CD14-positive monocyte (primary cell): ENCODE results near the gene RERE. TPM values are rescaled to one million over a fixed set of nuclear protein-coding genes. Genes with fewer than 3 reads are reported as not detected.
"Not testable (repeated sequence)": the region's sequence is repeated elsewhere in the genome, so short reads cannot be mapped to it uniquely, and the experiment has no call there.

ENCODE experiments used
- DNase-seq, 3 donors: peaks; one replicate each; pipeline ENCODE4 v3.0.0-alpha.2; 2011 to 2022
- H2AFZ ChIP-seq: 2 replicates; pipeline ENCODE4 v1.6.0; 2012; ENCODE audit warnings: mild to moderate bottlenecking, low read depth, low read length, inconsistent platforms; ENCODE audit not compliant: insufficient read depth, poor library complexity, severe bottlenecking
- H3K27ac ChIP-seq, 2 donors: 1 replicate in 1 of 2; 2 replicates in 1 of 2; pipeline ENCODE4 v1.5.1; 2012 to 2013; ENCODE audit warnings: low read length in 2 of 2, control low read depth in 1 of 2, inconsistent platforms in 1 of 2, low read depth in 1 of 2, mild to moderate bottlenecking in 1 of 2
- H3K27me3 ChIP-seq, 2 donors: one replicate each; pipeline versions ENCODE4 v1.6.0 to v1.6.1; 2011 to 2013; ENCODE audit warnings: low read length in 2 of 2; ENCODE audit not compliant: control insufficient read depth in 2 of 2, insufficient read depth in 2 of 2
- H3K36me3 ChIP-seq, 2 donors: replicated peaks in 1 of 2; 1 replicate in 1 of 2; 2 replicates in 1 of 2; pipeline versions ENCODE4 v1.5.1 to v1.6.1; 2012 to 2013; ENCODE audit warnings: low read length in 2 of 2, control low read depth in 1 of 2, inconsistent platforms in 1 of 2, mild to moderate bottlenecking in 1 of 2; ENCODE audit not compliant: insufficient read depth in 2 of 2, control insufficient read depth in 1 of 2
- H3K4me1 ChIP-seq, 2 donors: 1 replicate in 1 of 2; 2 replicates in 1 of 2; pipeline versions ENCODE4 v1.5.1 to v1.6.1; 2012 to 2013; ENCODE audit warnings: low read length in 2 of 2, control low read depth in 1 of 2, inconsistent platforms in 1 of 2, mild to moderate bottlenecking in 1 of 2, moderate library complexity in 1 of 2; ENCODE audit not compliant: insufficient read depth in 2 of 2, control insufficient read depth in 1 of 2
- H3K4me2 ChIP-seq: replicated peaks from 2 replicates; pipeline ENCODE3; 2012; ENCODE audit warnings: low read length, moderate library complexity, mild to moderate bottlenecking; ENCODE audit not compliant: poor library complexity, severe bottlenecking; ENCODE audit errors: extremely low read depth
- H3K4me3 ChIP-seq, 3 experiments: fragments of 200-600 bp in 1 of 3; sonication (generic) in 1 of 3; replicated peaks in 1 of 3; 1 replicate in 2 of 3; 2 replicates in 1 of 3; pipeline ENCODE4 v1.5.1; 2011 to 2013; ENCODE audit warnings: low read length in 3 of 3, mild to moderate bottlenecking in 3 of 3, control low read depth in 2 of 3, low read depth in 2 of 3, inconsistent platforms in 1 of 3, moderate library complexity in 1 of 3
- H3K79me2 ChIP-seq: 2 replicates; pipeline ENCODE4 v1.6.0; 2012; ENCODE audit warnings: mild to moderate bottlenecking, control low read depth, inconsistent platforms, low read length, moderate library complexity; ENCODE audit not compliant: insufficient read depth
- H3K9ac ChIP-seq: 2 replicates; pipeline ENCODE4 v1.6.0; 2017; ENCODE audit warnings: low read length, mild to moderate bottlenecking; ENCODE audit not compliant: insufficient read depth, poor library complexity, severe bottlenecking
- H3K9me3 ChIP-seq, 2 donors: replicated peaks in 1 of 2; 1 replicate in 1 of 2; 2 replicates in 1 of 2; pipeline versions ENCODE4 v1.5.1 to v1.6.1; 2012 to 2013; ENCODE audit warnings: low read length in 2 of 2, control low read depth in 1 of 2; ENCODE audit not compliant: control insufficient read depth in 1 of 2, insufficient read depth in 1 of 2
- H4K20me1 ChIP-seq: 2 replicates; pipeline ENCODE4 v1.6.0; 2012; ENCODE audit warnings: mild to moderate bottlenecking, low read length, control low read depth, moderate library complexity; ENCODE audit not compliant: insufficient read depth
- H3K27ac Mint-ChIP-seq, 7 donors: one replicate each; pipeline ENCODE4 v1.8.0; 2020; ENCODE audit warnings: mild to moderate bottlenecking in 7 of 7, mixed read lengths in 7 of 7, moderate library complexity in 6 of 7, inconsistent platforms in 2 of 7
- H3K27me3 Mint-ChIP-seq, 3 donors: one replicate each; pipeline ENCODE4 v1.8.0; 2021 to 2022; ENCODE audit warnings: low read depth in 3 of 3, mild to moderate bottlenecking in 3 of 3, mixed read lengths in 3 of 3, moderate library complexity in 3 of 3, inconsistent platforms in 1 of 3
- H3K36me3 Mint-ChIP-seq, 2 donors: one replicate each; pipeline ENCODE4 v1.8.0; 2020; ENCODE audit warnings: mixed read lengths in 2 of 2, inconsistent platforms in 1 of 2, mild to moderate bottlenecking in 1 of 2
- H3K4me1 Mint-ChIP-seq: one replicate; pipeline ENCODE4 v1.8.0; 2020; ENCODE audit warnings: mild to moderate bottlenecking, mixed read lengths
- H3K4me3 Mint-ChIP-seq, 2 donors: one replicate each; pipeline ENCODE4 v1.8.0; 2020; ENCODE audit warnings: mild to moderate bottlenecking in 2 of 2, mixed read lengths in 2 of 2, moderate library complexity in 1 of 2
- H3K9me3 Mint-ChIP-seq, 7 donors: one replicate each; pipeline ENCODE4 v1.8.0; 2020 to 2022; ENCODE audit warnings: mixed read lengths in 7 of 7, mild to moderate bottlenecking in 6 of 7, moderate library complexity in 6 of 7, inconsistent platforms in 2 of 7
- CTCF ChIP-seq: fragments of 200-600 bp; IDR thresholded peaks from one replicate; pipeline ENCODE4 v1.8.0; 2022; ENCODE audit warnings: antibody characterized with exemption, mild to moderate bottlenecking
- WGBS: methylation state at CpG from one replicate; pipeline ENCODE4 v1.1.5; 2013; ENCODE audit warnings: missing lambda C conversion rate; ENCODE audit not compliant: insufficient coverage; 5-methylcytosine and 5-hydroxymethylcytosine counted together
- intact Hi-C, 2 donors: fragments of 100-400 bp; cut with micrococcal nuclease; formaldehyde crosslinking; loops; one replicate each; pipeline versions ENCODE4 v1.15.0 to v1.15.1; 2023
- polyA plus RNA-seq, 3 donors: library from polyadenylated mRNA; depleted of rRNA in 1 of 3; unstranded in 2 of 3; stranded (reverse) in 1 of 3; fragments of 300-500 nt in 2 of 3; fragments of >200 nt in 1 of 3; fragmentation: Illumina TruSeq in 2 of 3; gene quantifications; 1 replicate in 2 of 3; 2 replicates in 1 of 3; pipeline ENCODE4 v1.2.3, GENCODE V29; 2012 to 2021

RERE gene
- polyA plus RNA-seq, 3 donors, result 1.2 to 19.4 (median 3.8) TPM

- H3K9ac ChIP-seq, result no peak overlapping the region
- Mint-ChIP-seq H3K27me3 (no peaks in the 10 kb centered on the region), H3K36me3 (peaks cover 0 to 4% of the 10 kb centered on the region in 2 donors), H3K9me3 (peaks cover 3 to 14% (median 11%) of the 10 kb centered on the region in 7 donors), H3K4me1 (peaks cover 2% of the 10 kb centered on the region), H3K27ac (no peak overlapping the region), H3K4me3 (no peak overlapping the region)
- H3K4me1 ChIP-seq, result no peaks in the 10 kb centered on the region
- no peak for DNase-seq
- H3K36me3 ChIP-seq, result no peaks in the 10 kb centered on the region
- TF ChIP-seq CTCF, result no peak
- H3K27me3 ChIP-seq, result no peaks in the 10 kb centered on the region
- H3K9me3 ChIP-seq, result peaks cover 0 to 5% of the 10 kb centered on the region in 2 donors
- WGBS, result 81% methylated on average over 4 of the region's 4 CpGs
- H4K20me1 ChIP-seq, result no peaks in the 10 kb centered on the region
- no peak overlapping the region for H3K4me2 ChIP-seq
- H3K79me2 ChIP-seq, result no peaks in the 10 kb centered on the region
- H3K4me3 ChIP-seq, result no peak overlapping the region
- no peak overlapping the region for H3K27ac ChIP-seq
- intact Hi-C loops, result loop anchor here (2.0 kb wide), 1 partner anchor 167 kb away; no protein-coding TSS in a partner anchor
- H2AFZ ChIP-seq, result no peak overlapping the region
These were observed 89.6 kb downstream of the RERE start for GRCh38 chr1:8727809-8728213.

GRCh38 chr1:8727316-8727715, 90.1 kb downstream of the RERE start:
- not testable (repeated sequence) for H3K79me2 ChIP-seq, H4K20me1 ChIP-seq, H2AFZ ChIP-seq, H3K27me3 ChIP-seq, H3K4me1 ChIP-seq, H3K4me1 Mint-ChIP-seq, H3K27me3 Mint-ChIP-seq, H3K9me3 ChIP-seq, H3K4me3 ChIP-seq, H3K36me3 ChIP-seq, H3K9ac ChIP-seq, H3K4me2 ChIP-seq, H3K4me3 Mint-ChIP-seq, DNase-seq, H3K27ac Mint-ChIP-seq, H3K36me3 Mint-ChIP-seq, H3K27ac ChIP-seq
- intact Hi-C loops, result loop anchor here (2.0 kb wide), 1 partner anchor 167 kb away; no protein-coding TSS in a partner anchor
- peaks cover 3 to 12% (median 11%) of the 10 kb centered on the region in 7 donors for H3K9me3 Mint-ChIP-seq
- WGBS, result 98% methylated on average over 6 of the region's 14 CpGs
